ENCODE data around the gene FOXD4L6. TPM values are rescaled to one million over a fixed set of nuclear protein-coding genes. Genes with fewer than 3 reads are reported as not detected.
"Not testable (repeated sequence)": the region's sequence is repeated elsewhere in the genome, so short reads cannot be mapped to it uniquely, and the experiment has no call there.

The FOXD4L6 gene
- polyA plus RNA-seq (ENCODE audit: insufficient read length): not detected

- not testable (repeated sequence) for DNase-seq
Measured at GRCh38 chr9:41128581-41128980, at the start of gene FOXD4L6. Gene FOXD4L6 (minus strand): TSS chr9:41128681. CDS start chr9:41128383, 298 bp downstream.

- not testable (repeated sequence) for DNase-seq
Measured at GRCh38 chr9:41174994-41175393, 46.5 kb upstream of the FOXD4L6 start.

- DNase-seq: not testable (repeated sequence)
Measured at GRCh38 chr9:41150116-41150515, 21.6 kb upstream of the FOXD4L6 start.

GRCh38 chr9:41141878-41142277 lies 13.4 kb upstream of the FOXD4L6 start:
- DNase-seq: not testable (repeated sequence)

- not testable (repeated sequence) for DNase-seq
Measured at GRCh38 chr9:41126746-41127446, 1.6 kb downstream of the FOXD4L6 start.

GRCh38 chr9:41125936-41126335 lies 2.5 kb downstream of the FOXD4L6 start:
- DNase-seq: not testable (repeated sequence)

- not testable (repeated sequence) for DNase-seq
Measured at GRCh38 chr9:41125109-41125658, 3.3 kb downstream of the FOXD4L6 start.

- not testable (repeated sequence) for DNase-seq
Measured at GRCh38 chr9:41124250-41125108, 4.0 kb downstream of the FOXD4L6 start.

GRCh38 chr9:41123812-41124211 lies 4.7 kb downstream of the FOXD4L6 start:
- DNase-seq: not testable (repeated sequence)

GRCh38 chr9:41123396-41123795 lies 5.1 kb downstream of the FOXD4L6 start:
- not testable (repeated sequence) for DNase-seq

GRCh38 chr9:41120696-41121095 lies 7.8 kb downstream of the FOXD4L6 start:
- not testable (repeated sequence) for DNase-seq

GRCh38 chr9:41119719-41120118 lies 8.8 kb downstream of the FOXD4L6 start:
- DNase-seq: not testable (repeated sequence)

GRCh38 chr9:41119311-41119710 lies 9.2 kb downstream of the FOXD4L6 start:
- not testable (repeated sequence) for DNase-seq

- DNase-seq: not testable (repeated sequence)
Measured at GRCh38 chr9:41113348-41113747, 15.1 kb downstream of the FOXD4L6 start.

GRCh38 chr9:41111414-41111813 lies 17.1 kb downstream of the FOXD4L6 start:
- not testable (repeated sequence) for DNase-seq

GRCh38 chr9:41110913-41111312 lies 17.6 kb downstream of the FOXD4L6 start:
- not testable (repeated sequence) for DNase-seq

- not testable (repeated sequence) for DNase-seq
Measured at GRCh38 chr9:41109253-41109652, 19.2 kb downstream of the FOXD4L6 start.

GRCh38 chr9:41108816-41109215 lies 19.7 kb downstream of the FOXD4L6 start:
- not testable (repeated sequence) for DNase-seq

- not testable (repeated sequence) for DNase-seq
Measured at GRCh38 chr9:41106472-41107116, 21.9 kb downstream of the FOXD4L6 start.

GRCh38 chr9:41105557-41106253 lies 22.8 kb downstream of the FOXD4L6 start:
- not testable (repeated sequence) for DNase-seq

GRCh38 chr9:41104542-41104941 lies 23.9 kb downstream of the FOXD4L6 start:
- not testable (repeated sequence) for DNase-seq

- not testable (repeated sequence) for DNase-seq
Measured at GRCh38 chr9:41100508-41100907, 28.0 kb downstream of the FOXD4L6 start.
